ENCODE results near the gene NIT2.
"Not testable (repeated sequence)": the region's sequence is repeated elsewhere in the genome, so short reads cannot be mapped to it uniquely, and the experiment has no call there.

Gene NIT2, protein sequence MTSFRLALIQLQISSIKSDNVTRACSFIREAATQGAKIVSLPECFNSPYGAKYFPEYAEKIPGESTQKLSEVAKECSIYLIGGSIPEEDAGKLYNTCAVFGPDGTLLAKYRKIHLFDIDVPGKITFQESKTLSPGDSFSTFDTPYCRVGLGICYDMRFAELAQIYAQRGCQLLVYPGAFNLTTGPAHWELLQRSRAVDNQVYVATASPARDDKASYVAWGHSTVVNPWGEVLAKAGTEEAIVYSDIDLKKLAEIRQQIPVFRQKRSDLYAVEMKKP

DNA sequence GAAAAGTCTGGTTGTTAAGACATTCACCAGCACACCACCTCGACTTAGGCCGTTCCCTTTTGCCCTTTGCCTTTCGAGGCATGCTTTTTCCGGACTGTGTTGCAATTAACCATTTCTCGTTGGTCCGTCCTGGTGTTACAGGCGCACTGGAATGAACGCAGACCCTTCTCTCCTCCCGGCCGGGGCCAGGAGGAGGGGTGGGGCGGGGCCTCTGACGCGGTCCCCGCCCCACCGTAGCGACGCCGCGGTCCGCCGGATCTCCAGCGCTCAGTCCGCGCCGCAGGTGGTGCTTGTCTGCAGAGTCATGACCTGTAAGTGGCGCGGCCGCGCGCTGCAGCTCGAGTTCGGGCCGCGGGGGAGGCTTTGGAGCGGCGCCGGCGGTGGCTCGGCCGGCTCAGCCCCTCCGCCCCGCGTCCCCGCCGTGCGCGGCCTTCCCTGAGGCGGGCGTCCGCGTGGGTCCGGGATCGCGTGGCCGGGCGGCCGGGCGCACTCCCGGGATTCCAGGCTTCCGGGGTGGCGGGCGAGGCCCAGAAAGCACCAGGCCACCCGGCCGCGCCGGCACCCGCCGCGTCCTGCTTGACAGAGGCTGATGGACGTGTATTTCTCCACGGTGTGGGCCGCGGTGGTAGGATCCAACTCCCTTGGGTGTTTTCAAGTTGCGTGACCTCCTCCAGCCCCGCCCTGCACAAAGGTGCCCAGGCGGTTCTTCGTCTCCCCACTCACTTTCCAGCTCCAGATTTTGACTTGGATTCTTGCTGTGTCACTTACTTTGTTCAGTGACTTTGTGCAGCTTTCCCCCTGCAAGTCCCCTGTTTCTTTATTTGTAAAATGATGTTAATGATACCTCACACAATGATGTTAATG is at the start of gene NIT2:
NIT2 (plus strand) TSS at position 270 of the 864 bp plus-strand sequence; CDS start at position 305, 35 bp downstream.
- DNase-seq = peak; percentile 52 to 93 (median 82)
- intact Hi-C loops (cut with DNase I) = no loop called here

- DNase-seq = no peak
- intact Hi-C loops (cut with DNase I) = no loop called here
Measured at GRCh38 chr3:100288288-100288894, 46.2 kb upstream of the NIT2 start.

GRCh38 chr3:100289339-100289738 is 45.2 kb upstream of the NIT2 start:
- no peak for DNase-seq
- intact Hi-C loops (cut with DNase I) = no loop called here

- intact Hi-C loops (cut with DNase I) = no loop called here
- DNase-seq = no peak
Measured at GRCh38 chr3:100295089-100295488, 39.5 kb upstream of the NIT2 start.

DNA sequence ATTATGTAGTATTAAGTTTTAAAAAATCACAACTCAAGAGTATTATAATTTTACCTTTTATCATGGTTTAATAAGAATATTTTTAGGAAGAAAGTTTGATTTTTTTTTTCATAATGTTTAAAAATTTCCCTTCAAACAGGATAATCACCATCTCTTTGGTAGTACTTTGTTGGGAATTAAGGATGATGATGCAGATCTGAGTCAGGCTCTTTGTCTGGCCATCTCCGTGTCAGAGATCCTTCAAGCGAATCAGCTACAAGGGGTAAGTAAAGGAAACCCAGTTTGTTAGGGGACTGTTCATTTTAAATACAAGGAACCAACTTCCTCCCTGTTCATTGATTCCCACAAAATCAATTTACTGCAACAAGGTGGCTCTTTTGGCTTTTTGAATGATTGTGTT is 36.8 kb upstream of the NIT2 start:
- intact Hi-C loops (cut with DNase I) = no loop called here
- DNase-seq = no peak

DNA sequence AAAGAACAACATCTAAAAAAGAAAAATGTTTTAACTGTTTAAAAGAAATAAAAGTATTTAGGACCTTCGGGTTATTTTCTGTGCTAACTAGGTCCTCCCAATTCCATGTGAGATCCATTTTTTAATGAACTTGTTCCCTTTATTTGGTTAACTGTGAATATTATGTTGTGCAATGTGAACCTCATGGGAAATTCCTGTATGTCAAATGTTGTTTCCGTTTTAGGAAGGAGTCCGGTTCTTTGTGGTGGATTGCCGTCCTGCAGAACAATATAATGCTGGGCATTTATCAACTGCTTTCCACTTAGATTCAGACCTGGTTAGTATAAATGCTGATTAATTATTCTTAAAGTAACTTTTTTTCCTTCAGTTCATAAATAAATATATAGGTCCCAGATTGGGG is 35.5 kb upstream of the NIT2 start:
- no peak for DNase-seq
- intact Hi-C loops (cut with DNase I) = no loop called here

GRCh38 chr3:100306695-100307094 is 27.9 kb upstream of the NIT2 start:
- DNase-seq = no peak
- intact Hi-C loops (cut with DNase I) = no loop called here

GRCh38 chr3:100310355-100310965 is 24.1 kb upstream of the NIT2 start:
- intact Hi-C loops (cut with DNase I) = loop anchor here (10.0 kb wide), 1 partner anchor 284 kb away; no protein-coding TSS in a partner anchor
- no peak for DNase-seq

DNA sequence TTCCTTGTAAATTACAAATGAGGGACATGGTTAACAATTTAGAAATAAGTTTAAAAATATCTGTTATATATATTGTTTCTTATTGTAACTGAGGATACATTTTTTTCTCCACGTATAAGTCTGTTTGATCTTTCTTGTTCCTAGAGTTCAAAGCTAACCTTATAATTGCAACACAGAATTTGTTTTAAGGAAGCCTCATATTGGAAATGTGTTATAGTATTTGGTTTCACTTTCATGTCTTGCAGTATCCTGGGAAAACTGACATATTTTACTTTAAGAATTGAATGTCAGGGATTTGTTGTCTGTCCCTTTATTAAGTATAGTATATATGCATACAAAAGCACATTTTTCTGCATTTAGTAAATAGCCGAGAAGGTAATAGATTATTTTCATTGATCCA is 23.5 kb upstream of the NIT2 start:
- intact Hi-C loops (cut with DNase I) = loop anchor here (10.0 kb wide), 1 partner anchor 284 kb away; no protein-coding TSS in a partner anchor
- DNase-seq = no peak

DNA sequence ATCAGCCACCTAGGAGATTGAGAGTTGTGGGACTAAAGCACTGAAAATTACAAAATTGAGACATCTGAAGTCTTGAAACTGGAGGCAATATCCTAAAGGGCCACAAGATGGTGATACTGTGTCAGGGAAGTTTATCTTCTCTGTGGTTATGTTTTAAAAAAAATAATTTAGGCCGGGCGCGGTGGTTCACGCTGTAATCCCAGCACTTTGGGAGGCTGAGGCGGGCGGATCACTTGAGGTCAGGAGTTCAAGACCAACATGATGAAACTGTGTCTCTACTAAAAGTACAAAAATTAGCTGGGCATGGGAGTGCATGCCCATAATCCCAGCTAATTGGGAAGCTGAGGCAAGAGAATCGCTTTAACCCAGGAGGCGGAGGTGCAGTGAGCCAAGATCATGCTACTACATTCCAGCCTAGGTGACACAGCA is 17.9 kb upstream of the NIT2 start:
- intact Hi-C loops (cut with DNase I) = loop anchor here (10.0 kb wide), 1 partner anchor 278 kb away; no protein-coding TSS in a partner anchor
- DNase-seq = peak in 24 of 42 donors; percentile 10 to 73 (median 41)

DNA sequence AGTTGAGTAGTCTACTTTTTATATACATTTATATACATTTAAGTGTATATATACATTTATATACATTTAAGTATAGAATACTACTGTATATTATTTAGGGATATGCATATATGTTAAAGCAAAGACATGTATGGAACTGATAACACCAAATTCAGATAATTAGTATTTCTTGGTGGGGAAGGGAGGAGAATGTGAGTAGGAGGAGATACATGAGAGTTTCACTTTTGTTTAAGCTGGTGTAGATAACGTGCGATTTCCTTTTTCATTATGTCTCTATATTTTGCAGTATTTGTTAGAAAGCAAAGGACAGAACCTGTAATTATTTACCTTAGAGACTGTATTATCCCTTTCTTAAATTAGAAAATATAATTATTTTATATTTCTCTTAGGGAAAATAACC is 16.6 kb upstream of the NIT2 start:
- no peak for DNase-seq
- intact Hi-C loops (cut with DNase I) = loop anchor here (10.0 kb wide), 1 partner anchor 277 kb away; no protein-coding TSS in a partner anchor

DNA sequence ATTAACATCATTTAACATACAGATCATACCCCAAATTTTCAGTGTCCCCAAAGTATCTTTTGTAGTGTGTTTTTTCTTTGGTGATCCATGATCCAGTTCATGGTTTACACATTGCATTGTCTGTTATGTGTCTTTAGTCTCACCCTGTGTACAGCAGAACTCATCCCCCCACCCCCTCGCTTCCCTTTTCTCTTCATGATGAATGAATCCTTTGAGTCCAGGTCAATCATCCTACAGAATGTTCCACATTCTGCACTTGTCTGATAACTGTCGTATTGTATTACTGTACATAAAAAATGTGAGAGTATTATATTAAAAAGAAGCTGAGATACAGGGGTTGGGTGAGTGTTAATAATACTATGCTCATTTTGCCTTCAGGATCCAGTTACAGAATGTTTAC is 14.6 kb upstream of the NIT2 start:
- intact Hi-C loops (cut with DNase I) = loop anchor here (10.0 kb wide), 1 partner anchor 275 kb away; no protein-coding TSS in a partner anchor
- DNase-seq = no peak

DNA sequence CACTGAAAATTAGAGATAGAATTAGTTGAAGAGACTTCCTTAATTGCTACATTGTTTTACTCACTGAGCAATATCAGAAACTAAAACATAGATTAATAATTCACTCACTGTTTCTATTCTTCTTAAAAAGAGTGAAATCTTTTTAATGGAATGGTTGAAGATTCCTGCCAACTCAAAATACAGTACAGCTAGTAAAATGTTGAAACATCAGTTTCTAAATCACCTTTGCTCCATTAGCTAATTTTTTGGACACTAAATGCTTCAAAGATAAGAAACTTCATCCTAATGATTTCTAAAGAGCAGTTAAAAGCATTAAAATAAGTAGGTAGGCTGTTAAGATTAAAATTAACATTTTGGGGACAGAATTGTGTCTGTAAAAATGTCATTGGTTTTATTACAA is 10.5 kb upstream of the NIT2 start:
- intact Hi-C loops (cut with DNase I) = no loop called here
- no peak for DNase-seq

- intact Hi-C loops (cut with DNase I) = no loop called here
- no peak for DNase-seq
Measured at GRCh38 chr3:100325827-100326226, 8.7 kb upstream of the NIT2 start.

GRCh38 chr3:100327377-100327776 is 7.2 kb upstream of the NIT2 start:
- DNase-seq; intact Hi-C loops (cut with DNase I): not testable (repeated sequence)

DNA sequence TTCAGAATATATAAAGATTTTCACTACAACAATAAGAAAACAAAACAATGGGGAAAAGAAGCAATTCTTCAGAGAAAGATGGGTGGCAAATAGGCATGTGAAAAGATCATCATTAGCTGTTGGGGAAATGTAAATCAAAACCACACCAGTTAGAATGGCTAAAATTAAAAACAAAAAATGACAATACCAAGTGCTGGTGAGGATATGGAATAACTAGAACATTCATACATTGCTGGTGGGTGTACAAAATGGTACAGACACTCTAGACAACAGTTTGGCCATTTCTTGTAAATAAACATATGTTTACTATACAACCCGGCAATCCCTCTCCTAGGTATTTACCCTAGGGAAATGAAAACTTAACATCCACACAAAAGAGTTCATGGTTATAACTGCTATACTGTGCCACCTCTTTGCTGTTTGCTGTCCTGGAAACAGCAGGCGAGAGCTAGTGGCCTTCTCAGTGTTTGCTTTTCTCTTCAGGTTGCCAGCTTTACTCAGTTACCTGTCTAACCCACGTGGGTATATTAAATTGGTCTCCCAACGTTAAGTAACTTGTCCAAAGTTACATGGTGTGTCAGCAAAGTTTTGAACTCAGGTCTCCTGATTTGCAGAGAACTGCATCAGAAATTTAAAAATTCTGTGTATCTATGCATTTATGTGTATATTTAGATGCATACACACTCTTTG is 4.6 kb upstream of the NIT2 start:
- DNase-seq = no peak
- intact Hi-C loops (cut with DNase I) = no loop called here

DNA sequence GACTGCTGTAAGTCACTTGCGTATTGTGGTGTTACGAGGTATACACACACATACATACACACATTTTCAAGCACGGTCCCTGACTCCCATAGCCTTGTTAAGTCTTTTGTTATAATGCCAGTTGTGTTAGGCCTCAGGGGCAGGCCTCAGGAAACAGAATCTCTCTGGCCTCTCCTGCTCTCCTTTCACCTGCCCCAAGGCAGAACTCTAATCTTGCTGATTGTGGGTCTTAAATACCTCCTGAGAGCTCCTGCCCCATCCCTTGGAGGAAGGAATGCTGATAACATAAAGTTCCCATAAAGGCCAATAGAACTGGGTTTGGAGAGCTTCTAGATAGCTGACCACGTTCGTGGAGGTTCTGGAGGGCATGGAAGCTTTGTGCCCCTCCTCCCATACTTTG is 3.9 kb upstream of the NIT2 start:
- intact Hi-C loops (cut with DNase I) = no loop called here

DNA sequence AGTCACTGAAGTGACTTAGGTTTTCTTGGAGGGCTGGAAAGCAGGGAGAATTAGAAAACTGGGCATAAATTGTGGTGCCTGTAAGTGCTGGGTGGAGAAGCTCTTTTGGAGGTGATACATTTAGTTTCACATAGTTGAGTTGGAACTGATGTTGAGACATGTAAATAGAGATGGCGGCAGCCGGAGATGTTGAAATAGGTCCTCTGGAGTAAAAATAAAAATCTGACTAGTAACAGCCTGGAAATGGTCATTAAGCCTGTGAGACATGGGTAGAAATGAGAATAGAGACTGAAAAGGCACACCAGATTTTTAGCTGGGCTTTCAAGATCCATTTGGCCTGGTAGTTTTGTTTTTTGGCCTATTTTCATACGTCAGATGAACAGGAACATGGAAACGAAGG is 2.9 kb upstream of the NIT2 start:
- no peak for DNase-seq
- intact Hi-C loops (cut with DNase I) = no loop called here

More for the DNA sequence above, 3.9 kb upstream of the NIT2 start:
- no peak for DNase-seq

GRCh38 chr3:100333051-100333450 is 1.5 kb upstream of the NIT2 start:
- intact Hi-C loops (cut with DNase I) = no loop called here
- DNase-seq = no peak
